ENCODE results near the gene CDK19.

GRCh38 chr6:110662490-110663211 is 152.6 kb downstream of the CDK19 start:
- no peak for TF ChIP-seq POLR2AphosphoS5 (IDR thresholded peaks at IDR 0.05; ENCODE audit: borderline replicate concordance, low read depth, low read length)
- TF ChIP-seq EZH2 (IDR thresholded peaks at IDR 0.05) = no peak
- no peak for TF ChIP-seq FOXP2 (optimal IDR thresholded peaks at IDR 0.05; ENCODE audit: control extremely low read depth, extremely low read length, insufficient read depth)

All from SK-N-MC (cell line).